IMR-90 (cell line): Measurements from ENCODE around the gene PEAK3. TPM values are rescaled to one million over a fixed set of nuclear protein-coding genes. Genes with fewer than 3 reads are reported as not detected.

ENCODE experiments used
- ATAC-seq: fragments of 200-7000 bp; cut with Tn5 transposase; 2 replicates; pipeline ENCODE4 v1.9.1; 2020; ENCODE audit warnings: low read depth, mild to moderate bottlenecking, moderate library complexity
- BruUV-seq: library from RNA; stranded (reverse); fragments of 400-500 nt; replicated peaks from 2 replicates; lab custom pipeline; 2021; lab: Mats Ljungman, UMichigan
- CTCF ChIA-PET: fragments of 300-600 bp; formaldehyde crosslinking; extraction: SDS; loops from one replicate; lab custom pipeline; 2021; ENCODE audit warnings: antibody characterized with exemption; lab: Yijun Ruan, JAX
- POLR2A ChIA-PET: fragments of 300-600 bp; sonication (Branson Sonifier 250); formaldehyde crosslinking; loops from one replicate; lab custom pipeline; 2022; ENCODE audit warnings: antibody characterized with exemption; ENCODE audit not compliant: unreplicated experiment; lab: Charles Lee
- DNase-seq: peaks from one replicate; pipeline ENCODE4 v3.0.0; 2013
- H2AFZ ChIP-seq: replicated peaks from 2 replicates; pipeline ENCODE3; 2013; ENCODE audit warnings: low read length, mild to moderate bottlenecking; ENCODE audit not compliant: poor library complexity
- H2AK5ac ChIP-seq: 2 replicates; pipeline ENCODE4 v1.6.1; 2013; ENCODE audit warnings: low read depth, low read length, inconsistent platforms
- H2AK9ac ChIP-seq: replicated peaks from 2 replicates; pipeline ENCODE3; 2013; ENCODE audit warnings: mild to moderate bottlenecking, low read depth, low read length, moderate library complexity; ENCODE audit not compliant: poor library complexity
- H2BK120ac ChIP-seq: 2 replicates; pipeline ENCODE4 v1.6.1; 2013; ENCODE audit warnings: low read depth, low read length, inconsistent platforms
- H2BK15ac ChIP-seq: 3 replicates; pipeline ENCODE4 v1.6.1; 2013; ENCODE audit warnings: low read depth, low read length, inconsistent platforms
- H2BK20ac ChIP-seq: 2 replicates; pipeline ENCODE4 v1.6.1; 2013; ENCODE audit warnings: low read depth, mild to moderate bottlenecking, inconsistent platforms, low read length, moderate library complexity
- H2BK5ac ChIP-seq: 2 replicates; pipeline ENCODE4 v1.6.1; 2013; ENCODE audit warnings: mild to moderate bottlenecking, low read depth, low read length, inconsistent platforms; ENCODE audit not compliant: poor library complexity, severe bottlenecking
- H3K14ac ChIP-seq: replicated peaks from 2 replicates; pipeline ENCODE4 v1.6.1; 2013; ENCODE audit warnings: low read depth, low read length, inconsistent platforms
- H3K18ac ChIP-seq: 2 replicates; pipeline ENCODE4 v1.6.1; 2013; ENCODE audit warnings: low read depth, low read length, control low read depth
- H3K23ac ChIP-seq: 2 replicates; pipeline ENCODE4 v1.6.1; 2013; ENCODE audit warnings: low read depth, low read length, inconsistent platforms
- H3K27ac ChIP-seq: 2 replicates; pipeline ENCODE4 v1.5.1; 2013; ENCODE audit warnings: mild to moderate bottlenecking, control low read depth, low read length; ENCODE audit not compliant: insufficient read depth
- H3K27me3 ChIP-seq: 2 replicates; pipeline ENCODE4 v1.6.1; 2013; ENCODE audit warnings: low read length; ENCODE audit not compliant: control insufficient read depth, insufficient read depth
- H3K36me3 ChIP-seq: 2 replicates; pipeline ENCODE4 v1.6.1; 2013; ENCODE audit warnings: low read length, mixed read lengths; ENCODE audit not compliant: control insufficient read depth, insufficient read depth
- H3K4ac ChIP-seq: 2 replicates; pipeline ENCODE4 v1.6.1; 2013; ENCODE audit warnings: low read depth, low read length, inconsistent platforms
- H3K4me1 ChIP-seq: 2 replicates; pipeline ENCODE4 v1.6.1; 2013; ENCODE audit warnings: low read length, mixed read lengths; ENCODE audit not compliant: control insufficient read depth, insufficient read depth
- H3K4me2 ChIP-seq: 2 replicates; pipeline ENCODE4 v1.6.1; 2013; ENCODE audit warnings: low read depth, mild to moderate bottlenecking, control low read depth, low read length, moderate library complexity
- H3K4me3 ChIP-seq: 2 replicates; pipeline ENCODE4 v1.5.1; 2013; ENCODE audit warnings: low read depth, mild to moderate bottlenecking, control low read depth, low read length, moderate library complexity; ENCODE audit not compliant: insufficient read depth
- H3K56ac ChIP-seq: 2 replicates; pipeline ENCODE4 v1.6.1; 2013; ENCODE audit warnings: low read length, inconsistent platforms; ENCODE audit not compliant: insufficient read depth; ENCODE audit errors: extremely low read depth
- H3K79me1 ChIP-seq, 2 experiments: 2 replicates each; pipeline ENCODE4 v1.6.1; 2013; ENCODE audit warnings: low read length in 2 of 2, inconsistent platforms in 1 of 2, low read depth in 1 of 2
- H3K9ac ChIP-seq: 2 replicates; pipeline ENCODE4 v1.6.1; 2013; ENCODE audit warnings: low read depth, low read length, control low read depth
- H3K9me1 ChIP-seq: 2 replicates; pipeline ENCODE4 v1.6.1; 2013; ENCODE audit warnings: low read length, inconsistent platforms; ENCODE audit not compliant: insufficient read depth
- H3K9me3 ChIP-seq: 2 replicates; pipeline ENCODE4 v1.6.1; 2013; ENCODE audit warnings: low read length; ENCODE audit not compliant: control insufficient read depth, insufficient read depth
- H4K20me1 ChIP-seq: 2 replicates; pipeline ENCODE4 v1.6.1; 2013; ENCODE audit warnings: low read length, inconsistent platforms; ENCODE audit not compliant: insufficient read depth
- H4K5ac ChIP-seq: 2 replicates; pipeline ENCODE4 v1.6.1; 2013; ENCODE audit warnings: mild to moderate bottlenecking, low read depth, low read length, control low read depth
- H4K8ac ChIP-seq, 2 experiments: 2 replicates each; pipeline ENCODE4 v1.6.1; 2013; ENCODE audit warnings: low read depth in 2 of 2, low read length in 2 of 2, control low read depth in 1 of 2, inconsistent platforms in 1 of 2
- H4K91ac ChIP-seq: 2 replicates; pipeline ENCODE4 v1.6.1; 2013; ENCODE audit warnings: low read depth, low read length, inconsistent platforms; ENCODE audit not compliant: insufficient read depth
- BHLHE40 ChIP-seq: fragments of 150-350 bp; IDR thresholded peaks from 2 replicates; pipeline ENCODE4 v1.6.1; 2016; ENCODE audit warnings: mild to moderate bottlenecking, low read depth, low read length
- CEBPB ChIP-seq: IDR thresholded peaks from 2 replicates; pipeline ENCODE4 v1.6.1; 2012; ENCODE audit warnings: low read depth, low read length, improper control_type of control experiment
- CTCF ChIP-seq: conservative IDR thresholded peaks from 2 replicates; pipeline ENCODE4 v1.5.1; 2012; ENCODE audit warnings: mild to moderate bottlenecking, low read depth, low read length, improper control_type of control experiment
- FOS ChIP-seq: fragments of 150-350 bp; IDR thresholded peaks from 2 replicates; pipeline ENCODE4 v1.6.1; 2016; ENCODE audit warnings: low read depth, low read length
- MAFK ChIP-seq: IDR thresholded peaks from 2 replicates; pipeline ENCODE4 v1.6.1; 2012; ENCODE audit warnings: low read depth, low read length, improper control_type of control experiment
- MAZ ChIP-seq: IDR thresholded peaks from 2 replicates; pipeline ENCODE4 v1.6.1; 2012; ENCODE audit warnings: low read depth, mild to moderate bottlenecking, low read length, improper control_type of control experiment, moderate library complexity, borderline replicate concordance
- NFE2L2 ChIP-seq: fragments of 150-350 bp; IDR thresholded peaks from 2 replicates; pipeline ENCODE4 v1.6.1; 2016; ENCODE audit warnings: low read depth, mild to moderate bottlenecking, low read length
- POLR2A ChIP-seq: IDR thresholded peaks from 2 replicates; pipeline ENCODE4 v1.6.1; 2012; ENCODE audit warnings: mild to moderate bottlenecking, low read depth, low read length
- RAD21 ChIP-seq: IDR thresholded peaks from 2 replicates; pipeline ENCODE4 v1.6.1; 2012; ENCODE audit warnings: low read length, improper control_type of control experiment
- RFX5 ChIP-seq: IDR thresholded peaks from 2 replicates; pipeline ENCODE4 v1.8.0; 2012; ENCODE audit warnings: low read depth, mild to moderate bottlenecking, low read length, moderate library complexity
- SMC3 ChIP-seq: fragments of 150-350 bp; IDR thresholded peaks from 2 replicates; pipeline ENCODE4 v1.6.1; 2016; ENCODE audit warnings: low read depth, mild to moderate bottlenecking, antibody characterized with exemption, low read length, moderate library complexity
- USF2 ChIP-seq: fragments of 150-350 bp; IDR thresholded peaks from 2 replicates; pipeline ENCODE4 v1.6.1; 2017; ENCODE audit warnings: mild to moderate bottlenecking, antibody characterized with exemption, low read length, low read depth
- WGBS, 2 experiments: methylation state at CpG; one replicate each; pipeline versions ENCODE4 v1.1.5 to v1.1.7; 2013; ENCODE audit warnings: missing lambda C conversion rate in 2 of 2; ENCODE audit not compliant: insufficient read length in 1 of 2; ENCODE audit errors: extremely low coverage in 2 of 2; 5-methylcytosine and 5-hydroxymethylcytosine counted together
- dilution Hi-C: fragments of 300-500 bp; cut with HindIII; formaldehyde crosslinking; loops from one replicate; pipeline ENCODE4 v1.14.3; 2018; ENCODE audit warnings: low sequenced_read_pairs; ENCODE audit not compliant: unreplicated experiment
- in situ Hi-C: fragments of 300-500 bp; cut with MboI; formaldehyde crosslinking; loops from 3 replicates; pipeline ENCODE4 v1.14.3; 2019; ENCODE audit warnings: low sequenced_read_pairs, inconsistent platforms, mixed read lengths
- intact Hi-C: fragments of 100-400 bp; cut with micrococcal nuclease; formaldehyde crosslinking; loops from 2 replicates; pipeline ENCODE4 v1.10.0; 2022
- polyA plus RNA-seq, 3 experiments: library from polyadenylated mRNA; depleted of rRNA; stranded (reverse); fragments of >200 nt; gene quantifications; 2 replicates each; pipeline ENCODE4 v1.2.3, GENCODE V29; 2012; ENCODE audit warnings: low replicate concordance in 1 of 3
- total RNA-seq: library from RNA; depleted of rRNA; stranded (reverse); fragments of >200 nt; gene quantifications from 2 replicates; pipeline ENCODE4 v1.2.3, GENCODE V29; 2012

The PEAK3 gene
- total and polyA plus RNA-seq, 2 of the 4 experiments (the other 2 are of a cell fraction), result under 0.01 to 0.09 TPM

DNA sequence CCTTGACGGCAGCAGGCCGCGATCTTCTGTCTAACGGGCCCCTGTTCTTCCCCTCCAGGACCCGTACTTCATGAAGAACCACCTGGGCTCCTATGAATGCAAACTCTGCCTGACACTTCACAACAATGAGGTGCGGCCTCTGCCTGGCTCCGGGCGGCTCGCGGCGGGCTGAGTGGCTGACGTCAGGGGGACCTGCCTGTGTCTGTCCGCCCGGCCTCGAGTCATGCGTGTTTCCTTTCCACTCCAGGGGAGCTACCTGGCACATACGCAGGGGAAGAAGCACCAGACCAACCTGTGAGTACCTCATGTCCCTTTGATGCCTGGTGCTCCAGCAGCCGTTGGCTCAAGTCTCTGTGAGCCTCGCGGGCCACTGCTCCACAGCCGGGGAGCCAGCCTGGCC is 37.5 kb downstream of the PEAK3 start:
- in situ Hi-C loops (no loop called here), dilution Hi-C loops (no loop called here), intact Hi-C loops (no loop called here)
- WGBS, 2 experiments, result 96% methylated on average over 12 of the region's 21 CpGs; no CpG with 5 or more reads in 1 of the 2 experiments
- H3K4me2 ChIP-seq, result no peak overlapping the region
- H4K20me1 ChIP-seq, result peaks cover 88% of the 10 kb centered on the region
- H2AFZ ChIP-seq, result no peak overlapping the region
- H3K23ac ChIP-seq, result no peak overlapping the region
- no peak overlapping the region for H4K5ac ChIP-seq
- TF ChIP-seq NFE2L2 (no peak), USF2 (no peak), CEBPB (no peak), MAZ (no peak), RFX5 (no peak), POLR2A (no peak), MAFK (no peak), FOS (no peak), SMC3 (no peak), RAD21 (no peak), BHLHE40 (no peak), CTCF (no peak)
- H2BK5ac ChIP-seq, result no peak overlapping the region
- DNase-seq (no peak), ATAC-seq (no peak)
- no peak overlapping the region for H4K8ac ChIP-seq
- H3K14ac ChIP-seq, result no peak overlapping the region
- peaks cover 57% of the 10 kb centered on the region for H3K36me3 ChIP-seq
- H2AK5ac ChIP-seq, result no peak overlapping the region
- no peak overlapping the region for H3K27ac ChIP-seq
- peaks cover 10% of the 10 kb centered on the region; the same call in 1 of the 2 replicates for H3K4me1 ChIP-seq
- H2AK9ac ChIP-seq, result no peak overlapping the region
- H3K4me3 ChIP-seq, result no peak overlapping the region
- no peak overlapping the region for H2BK20ac ChIP-seq
- no TSS peak for BruUV-seq
- no peak overlapping the region for H3K9ac ChIP-seq
- ChIA-PET CTCF (no interaction called here), POLR2A (no interaction called here)
- H3K27me3 ChIP-seq, result no peaks in the 10 kb centered on the region
- no peaks in the 10 kb centered on the region for H3K9me3 ChIP-seq
- H3K4ac ChIP-seq, result no peak overlapping the region
- no peak overlapping the region for H3K56ac ChIP-seq
- H3K79me1 ChIP-seq, result peaks cover 4 to 49% of the 10 kb centered on the region in 2 experiments; a peak in 2 of 4 replicates
- no peak overlapping the region for H3K18ac ChIP-seq
- H2BK15ac ChIP-seq, result no peak overlapping the region
- H4K91ac ChIP-seq, result no peak overlapping the region
- H3K9me1 ChIP-seq, result peaks cover 7% of the 10 kb centered on the region
- H2BK120ac ChIP-seq, result no peak overlapping the region
